Measurements from ENCODE around the gene ZIC2. TPM values are rescaled to one million over a fixed set of nuclear protein-coding genes. Genes with fewer than 3 reads are reported as not detected.

ZIC2 gene
- total RNA-seq, 1 experiment from 2014 or later: 44.4 TPM

DNA sequence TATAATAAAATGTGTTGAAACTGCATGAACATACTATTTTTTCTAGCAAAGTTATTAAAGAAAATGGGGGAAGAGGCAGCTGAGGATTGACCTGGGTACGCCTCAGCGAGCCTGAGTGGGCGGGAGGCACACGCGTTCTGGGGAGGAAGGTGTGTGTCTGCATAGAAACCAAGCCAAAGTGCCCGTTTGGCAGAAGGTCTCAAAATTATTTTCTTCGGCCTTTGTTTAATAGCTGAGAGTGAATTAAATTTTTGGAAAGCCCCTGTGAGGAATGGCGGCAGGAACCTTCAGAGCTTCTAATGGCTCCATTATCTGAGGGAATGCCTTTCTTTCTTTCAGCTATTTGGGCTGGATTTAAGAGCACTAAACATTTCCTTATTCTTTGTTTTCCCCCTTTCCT is 5.2 kb downstream of the ZIC2 start (continued):
- TF ChIP-seq JUND (IDR thresholded peaks at IDR 0.05) (no peak), YY1 (IDR thresholded peaks at IDR 0.05; ENCODE audit: extremely low read depth, insufficient replicate concordance, low read depth, low read length) (no peak), CEBPB (IDR thresholded peaks at IDR 0.05; ENCODE audit: low read depth) (no peak), TCF7L2 (IDR thresholded peaks at IDR 0.05; ENCODE audit: borderline replicate concordance, extremely low read depth, insufficient read depth, insufficient read length) (no peak)
- TF ChIP-seq, protein P1, sequence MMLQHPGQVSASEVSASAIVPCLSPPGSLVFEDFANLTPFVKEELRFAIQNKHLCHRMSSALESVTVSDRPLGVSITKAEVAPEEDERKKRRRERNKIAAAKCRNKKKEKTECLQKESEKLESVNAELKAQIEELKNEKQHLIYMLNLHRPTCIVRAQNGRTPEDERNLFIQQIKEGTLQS (IDR thresholded peaks at IDR 0.05): no peak

DNA sequence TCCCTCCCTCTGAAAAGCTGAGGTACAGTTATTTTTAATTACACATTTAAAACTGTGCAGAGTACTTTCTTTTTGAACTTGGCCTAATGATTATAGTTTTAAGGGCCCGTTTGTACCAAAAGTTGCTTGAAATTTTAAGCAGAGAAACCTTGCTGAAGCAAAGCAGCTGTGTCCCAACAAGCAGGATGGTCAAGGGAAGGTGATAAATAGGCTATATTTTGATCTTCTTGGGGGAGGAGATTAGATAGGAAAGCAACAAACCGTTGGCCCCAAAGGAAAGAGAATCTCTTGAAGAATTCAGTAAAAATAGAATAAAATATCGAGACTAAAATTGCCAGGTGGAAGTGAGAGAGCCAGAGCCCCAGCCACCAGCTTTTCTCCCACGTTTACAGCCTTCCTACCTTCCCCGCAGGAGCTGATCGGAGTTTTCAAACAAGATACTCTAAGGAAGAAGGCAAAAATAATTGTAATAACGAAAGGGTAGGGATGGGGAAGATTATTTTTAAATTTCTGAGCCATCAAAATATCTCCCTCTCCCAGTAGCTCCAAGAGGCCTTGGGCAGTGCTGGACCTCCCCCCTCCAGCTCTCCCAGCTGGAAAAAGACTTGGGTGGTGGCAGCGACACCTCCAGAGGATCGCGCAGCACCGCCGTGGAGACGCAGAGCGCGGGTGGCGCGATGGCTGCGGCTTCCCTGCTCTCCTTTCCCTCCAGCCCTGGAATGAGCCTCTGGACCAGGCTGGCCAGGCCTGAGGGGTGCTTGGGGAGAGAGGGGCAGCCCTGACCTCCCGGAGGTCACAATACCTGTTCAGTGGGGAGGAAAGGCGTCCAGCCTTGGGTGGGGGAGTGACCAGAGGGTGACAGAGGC is 5.8 kb downstream of the ZIC2 start:
- CTCF ChIA-PET: interaction anchor here (1.2 kb wide), 1 partner anchor 248 kb away, joined by 3 read pairs; no protein-coding TSS in a partner anchor
- POLR2A ChIA-PET: no interaction called here
- Histone ChIP-seq H3K4me1 (ENCODE audit: control insufficient read depth in 1 of 2, insufficient read depth in 2 of 2, low read length in 2 of 2) (peaks cover 12 to 14% of the 10 kb centered on the region in 2 experiments), H2AFZ (ENCODE audit: low read depth, low read length, poor library complexity, severe bottlenecking) (no peak overlapping the region), H3K4me3 (replicated peaks in 1 of 2; ENCODE audit: low read depth in 1 of 2, low read length in 2 of 2) (no peak overlapping the region), H3K9ac (ENCODE audit: low read length) (no peak overlapping the region), H3K9me3 (ENCODE audit: control insufficient read depth in 1 of 2, insufficient read depth in 1 of 2, low read depth in 1 of 2, low read length in 2 of 2) (no peaks in the 10 kb centered on the region), H3K27ac (ENCODE audit: low read depth, low read length) (no peak overlapping the region), H3K4me2 (ENCODE audit: low read length) (no peak overlapping the region), H3K79me2 (ENCODE audit: insufficient read depth, low read length) (peaks cover 28% of the 10 kb centered on the region), H4K20me1 (ENCODE audit: insufficient read depth) (no peaks in the 10 kb centered on the region), H3K27me3 (ENCODE audit: insufficient read depth, low read length) (no peaks in the 10 kb centered on the region), H3K36me3 (ENCODE audit: control insufficient read depth in 1 of 2, insufficient read depth in 2 of 2, low read length in 2 of 2) (peaks cover 0 to 6% of the 10 kb centered on the region in 2 experiments; a peak in 2 of 4 replicates), H3K9me2 (ENCODE audit: insufficient read depth) (no peaks in the 10 kb centered on the region)
- intact Hi-C loops (cut with micrococcal nuclease): no loop called here
- RAD21 ChIA-PET (ENCODE audit: low non-redundant PET in 1 of 2, low total read pairs in 2 of 2, uncharacterized antibody in 2 of 2, unreplicated experiment in 2 of 2): no interaction called here
- DNase-seq (ENCODE audit: low read depth, low spot score) (no peak), ATAC-seq (no peak)
- BruUV-seq (replicated peaks): no TSS peak
- 0 out of 2 replicates have a peak, but pooled peaks have one; percentile 20 for TF ChIP-seq POLR2AphosphoS5 (IDR thresholded peaks at IDR 0.05; ENCODE audit: low read depth, low read length)
- TF ChIP-seq, protein P2, sequence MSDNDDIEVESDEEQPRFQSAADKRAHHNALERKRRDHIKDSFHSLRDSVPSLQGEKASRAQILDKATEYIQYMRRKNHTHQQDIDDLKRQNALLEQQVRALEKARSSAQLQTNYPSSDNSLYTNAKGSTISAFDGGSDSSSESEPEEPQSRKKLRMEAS (IDR thresholded peaks at IDR 0.05): no peak

Measured in HCT116 (cell line).